Dendritic cell treated with granulocyte-macrophage colony-stimulating factor and Interleukin-4, amounts not matched to agents 40 ng/mL and 50 ng/mL, for 4 days (primary cell): ENCODE measurements around the gene AP3S1.

ENCODE experiments used
- H3K27ac Mint-ChIP-seq: one replicate; pipeline ENCODE4 v1.8.0; 2022; ENCODE audit warnings: mild to moderate bottlenecking, mixed read lengths
- H3K27me3 Mint-ChIP-seq: one replicate; pipeline ENCODE4 v1.8.0; 2022; ENCODE audit warnings: mild to moderate bottlenecking, mixed read lengths
- H3K36me3 Mint-ChIP-seq: one replicate; pipeline ENCODE4 v1.8.0; 2022; ENCODE audit warnings: low read depth, mixed read lengths
- H3K4me1 Mint-ChIP-seq: one replicate; pipeline ENCODE4 v1.8.0; 2022; ENCODE audit warnings: low read depth, mixed read lengths
- H3K4me3 Mint-ChIP-seq: one replicate; pipeline ENCODE4 v1.8.0; 2022; ENCODE audit warnings: mild to moderate bottlenecking, moderate library complexity, mixed read lengths
- H3K9me3 Mint-ChIP-seq: one replicate; pipeline ENCODE4 v1.8.0; 2022; ENCODE audit warnings: mixed read lengths
- intact Hi-C: fragments of 100-400 bp; cut with micrococcal nuclease; formaldehyde crosslinking; loops from one replicate; pipeline ENCODE4 v1.15.0; 2022

AP3S1 gene

GRCh38 chr5:115842089-115842935 is 577 bp downstream of the AP3S1 start:
- peak overlapping the region; percentile 93 for H3K4me3 Mint-ChIP-seq
- intact Hi-C loops: loop anchor here (5.0 kb wide), 3 partner anchors 225 to 570 kb away; partner anchors contain the start of gene COMMD10
- H3K9me3 Mint-ChIP-seq: no peaks in the 10 kb centered on the region
- H3K36me3 Mint-ChIP-seq: peaks cover 18% of the 10 kb centered on the region
- H3K27ac Mint-ChIP-seq: peak overlapping the region; percentile 99
- H3K27me3 Mint-ChIP-seq: no peaks in the 10 kb centered on the region
- H3K4me1 Mint-ChIP-seq: peaks cover 39% of the 10 kb centered on the region

- intact Hi-C loops: loop anchor here (5.0 kb wide), 3 partner anchors 224 to 571 kb away; partner anchors contain the start of gene COMMD10
- H3K27ac Mint-ChIP-seq: peak overlapping the region; percentile 99
- peaks cover 12% of the 10 kb centered on the region for H3K36me3 Mint-ChIP-seq
- no peaks in the 10 kb centered on the region for H3K27me3 Mint-ChIP-seq
- peaks cover 39% of the 10 kb centered on the region for H3K4me1 Mint-ChIP-seq
- no peaks in the 10 kb centered on the region for H3K9me3 Mint-ChIP-seq
- peak overlapping the region; percentile 93 for H3K4me3 Mint-ChIP-seq
These were observed 1.2 kb downstream of the AP3S1 start for GRCh38 chr5:115842952-115843351.

- Mint-ChIP-seq H3K27me3 (no peaks in the 10 kb centered on the region), H3K27ac (no peak overlapping the region)
These were observed 1.9 kb downstream of the AP3S1 start for GRCh38 chr5:115843444-115844130.

DNA sequence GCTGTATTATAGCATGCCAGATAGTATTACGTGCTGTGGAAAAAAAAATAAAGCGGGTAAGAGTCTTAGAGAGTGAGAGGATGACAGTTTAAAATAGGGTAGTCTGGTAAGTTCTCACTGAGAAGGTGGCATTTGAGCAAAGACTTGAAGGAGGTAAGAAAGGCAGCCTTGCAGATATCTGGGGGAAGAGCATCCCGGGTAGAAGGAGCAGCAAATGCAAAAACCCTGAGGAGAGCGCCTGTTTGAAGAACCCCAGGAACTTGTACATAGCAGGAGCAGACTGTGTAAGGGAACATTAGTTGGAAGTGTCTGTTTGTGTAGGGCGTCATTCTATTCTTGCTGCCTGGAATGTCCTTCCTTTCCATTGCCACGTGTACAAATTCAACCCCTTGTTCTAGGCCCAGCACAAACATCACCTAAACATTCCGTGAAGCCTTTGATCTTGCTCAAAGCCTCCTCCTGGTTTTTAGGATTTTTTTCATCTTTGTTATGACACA is 2.6 kb downstream of the AP3S1 start:
- no peaks in the 10 kb centered on the region for H3K9me3 Mint-ChIP-seq
- H3K4me1 Mint-ChIP-seq: peaks cover 36% of the 10 kb centered on the region
- peaks cover 10% of the 10 kb centered on the region for H3K36me3 Mint-ChIP-seq
- no peaks in the 10 kb centered on the region for H3K27me3 Mint-ChIP-seq
- H3K4me3 Mint-ChIP-seq: no peak overlapping the region
- no peak overlapping the region for H3K27ac Mint-ChIP-seq
- intact Hi-C loops: loop anchor here (5.0 kb wide), 3 partner anchors 223 to 572 kb away; partner anchors contain the start of gene COMMD10

More at GRCh38 chr5:115843444-115844130, 1.9 kb downstream of the AP3S1 start:
- intact Hi-C loops: loop anchor here (5.0 kb wide), 3 partner anchors 224 to 571 kb away; partner anchors contain the start of gene COMMD10
- Mint-ChIP-seq H3K4me3 (peak overlapping the region; percentile 46), H3K9me3 (no peaks in the 10 kb centered on the region), H3K4me1 (peaks cover 39% of the 10 kb centered on the region), H3K36me3 (peaks cover 10% of the 10 kb centered on the region)

- peaks cover 40% of the 10 kb centered on the region for H3K4me1 Mint-ChIP-seq
These were observed 5.6 kb downstream of the AP3S1 start for GRCh38 chr5:115847290-115847689.

GRCh38 chr5:115849258-115849798 is 7.6 kb downstream of the AP3S1 start:
- H3K36me3 Mint-ChIP-seq: peaks cover 8% of the 10 kb centered on the region
- H3K27me3 Mint-ChIP-seq: no peaks in the 10 kb centered on the region
- peaks cover 25% of the 10 kb centered on the region for H3K4me1 Mint-ChIP-seq
- no peak overlapping the region for H3K4me3 Mint-ChIP-seq
- peaks cover 11% of the 10 kb centered on the region for H3K9me3 Mint-ChIP-seq
- intact Hi-C loops: no loop called here
- no peak overlapping the region for H3K27ac Mint-ChIP-seq

More at GRCh38 chr5:115847290-115847689, 5.6 kb downstream of the AP3S1 start:
- H3K27me3 Mint-ChIP-seq: no peaks in the 10 kb centered on the region
- H3K9me3 Mint-ChIP-seq: no peaks in the 10 kb centered on the region
- intact Hi-C loops: no loop called here
- no peak overlapping the region for H3K4me3 Mint-ChIP-seq
- no peak overlapping the region for H3K27ac Mint-ChIP-seq
- no peaks in the 10 kb centered on the region for H3K36me3 Mint-ChIP-seq

- H3K4me1 Mint-ChIP-seq: peaks cover 35% of the 10 kb centered on the region
- no peaks in the 10 kb centered on the region for H3K27me3 Mint-ChIP-seq
- peaks cover 11% of the 10 kb centered on the region for H3K9me3 Mint-ChIP-seq
- intact Hi-C loops: no loop called here
- H3K4me3 Mint-ChIP-seq: no peak overlapping the region
- peaks cover 8% of the 10 kb centered on the region for H3K36me3 Mint-ChIP-seq
- no peak overlapping the region for H3K27ac Mint-ChIP-seq
These were observed 9.1 kb downstream of the AP3S1 start for GRCh38 chr5:115850744-115851416.

- Mint-ChIP-seq H3K4me3 (no peak overlapping the region), H3K9me3 (peaks cover 11% of the 10 kb centered on the region), H3K27me3 (no peaks in the 10 kb centered on the region), H3K27ac (no peak overlapping the region), H3K36me3 (peaks cover 8% of the 10 kb centered on the region), H3K4me1 (peaks cover 60% of the 10 kb centered on the region)
- intact Hi-C loops: no loop called here
These were observed 12.4 kb downstream of the AP3S1 start for GRCh38 chr5:115854139-115854538.

DNA sequence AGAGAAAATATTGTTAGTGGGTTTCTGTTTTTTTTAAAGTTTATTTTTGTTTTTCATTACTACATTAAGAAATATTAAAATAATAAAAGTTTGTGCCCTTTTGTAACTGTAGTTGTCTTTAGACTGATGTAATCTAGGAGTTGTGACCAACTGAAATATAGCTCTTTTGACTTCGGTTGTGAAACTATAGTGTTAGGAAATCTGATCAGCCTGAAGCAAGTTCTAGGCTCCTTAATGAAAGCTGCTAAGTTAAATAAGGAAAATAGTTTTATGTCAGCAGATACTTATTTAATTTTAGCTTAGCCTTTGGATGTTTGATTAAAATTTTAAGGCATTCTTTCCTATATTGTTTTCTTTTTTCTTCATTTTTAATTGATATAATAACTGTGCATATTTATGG is 14.2 kb downstream of the AP3S1 start:
- no peaks in the 10 kb centered on the region for H3K27me3 Mint-ChIP-seq
- no peak overlapping the region for H3K4me3 Mint-ChIP-seq
- peaks cover 8% of the 10 kb centered on the region for H3K36me3 Mint-ChIP-seq
- H3K9me3 Mint-ChIP-seq: peaks cover 11% of the 10 kb centered on the region
- intact Hi-C loops: no loop called here
- peaks cover 46% of the 10 kb centered on the region for H3K4me1 Mint-ChIP-seq
- H3K27ac Mint-ChIP-seq: no peak overlapping the region

GRCh38 chr5:115857057-115857479 is 15.3 kb downstream of the AP3S1 start:
- Mint-ChIP-seq H3K9me3 (peaks cover 11% of the 10 kb centered on the region), H3K27ac (no peak overlapping the region), H3K36me3 (peaks cover 8% of the 10 kb centered on the region), H3K4me1 (peaks cover 42% of the 10 kb centered on the region), H3K4me3 (no peak overlapping the region), H3K27me3 (no peaks in the 10 kb centered on the region)
- intact Hi-C loops: no loop called here

GRCh38 chr5:115857626-115858349 is 16.1 kb downstream of the AP3S1 start:
- H3K4me1 Mint-ChIP-seq: peaks cover 42% of the 10 kb centered on the region
- intact Hi-C loops: no loop called here
- H3K27ac Mint-ChIP-seq: no peak overlapping the region
- H3K9me3 Mint-ChIP-seq: peaks cover 11% of the 10 kb centered on the region
- no peak overlapping the region for H3K4me3 Mint-ChIP-seq
- H3K36me3 Mint-ChIP-seq: peaks cover 8% of the 10 kb centered on the region
- H3K27me3 Mint-ChIP-seq: no peaks in the 10 kb centered on the region

- Mint-ChIP-seq H3K4me1 (peaks cover 42% of the 10 kb centered on the region), H3K27ac (no peak overlapping the region), H3K36me3 (peaks cover 7% of the 10 kb centered on the region), H3K27me3 (no peaks in the 10 kb centered on the region), H3K9me3 (peaks cover 8% of the 10 kb centered on the region), H3K4me3 (no peak overlapping the region)
- intact Hi-C loops: no loop called here
These were observed 16.7 kb downstream of the AP3S1 start for GRCh38 chr5:115858396-115858795.

DNA sequence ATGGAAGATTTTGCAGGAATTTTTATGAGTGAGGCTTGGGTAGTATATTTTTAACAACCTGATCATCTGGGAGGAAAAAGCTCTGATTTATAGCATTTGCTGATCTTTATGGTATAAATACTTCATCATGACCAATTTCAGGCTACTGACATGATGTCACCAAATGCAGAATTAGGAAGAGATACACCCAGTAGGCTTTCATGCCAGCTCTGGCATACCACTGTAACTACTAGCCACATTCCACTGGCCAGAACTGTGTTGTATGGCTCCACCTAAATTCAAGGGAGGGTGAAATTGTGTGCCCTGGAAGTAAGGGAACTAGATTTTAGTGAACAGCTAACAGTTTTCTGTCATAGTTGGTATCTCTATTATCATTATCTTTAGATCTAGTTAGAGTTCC is 17.6 kb downstream of the AP3S1 start:
- Mint-ChIP-seq H3K27ac (no peak overlapping the region), H3K4me3 (no peak overlapping the region), H3K4me1 (peaks cover 43% of the 10 kb centered on the region), H3K9me3 (no peaks in the 10 kb centered on the region), H3K36me3 (no peaks in the 10 kb centered on the region), H3K27me3 (no peaks in the 10 kb centered on the region)
- intact Hi-C loops: no loop called here
